ENCODE measurements around the gene RPS29. TPM values are rescaled to one million over a fixed set of nuclear protein-coding genes. Genes with fewer than 3 reads are reported as not detected.
"Not testable (repeated sequence)": the region's sequence is repeated elsewhere in the genome, so short reads cannot be mapped to it uniquely, and the experiment has no call there.

Gene RPS29
- total RNA-seq, 1 donor from 2014 or later: 935 TPM

GRCh38 chr14:49619730-49620129 is 33.5 kb upstream of the RPS29 start:
- Mint-ChIP-seq H3K36me3 (ENCODE audit: unreplicated experiment) (peaks cover 17% of the 10 kb centered on the region), H3K27me3 (ENCODE audit: unreplicated experiment) (no peaks in the 10 kb centered on the region), H3K4me3 (ENCODE audit: unreplicated experiment) (peak overlapping the region; percentile 98), H3K9me3 (ENCODE audit: unreplicated experiment) (no peaks in the 10 kb centered on the region), H3K4me1 (ENCODE audit: unreplicated experiment) (peaks cover 48% of the 10 kb centered on the region), H3K27ac (ENCODE audit: unreplicated experiment) (peak overlapping the region; percentile 98)
- TF ChIP-seq, protein P1, sequence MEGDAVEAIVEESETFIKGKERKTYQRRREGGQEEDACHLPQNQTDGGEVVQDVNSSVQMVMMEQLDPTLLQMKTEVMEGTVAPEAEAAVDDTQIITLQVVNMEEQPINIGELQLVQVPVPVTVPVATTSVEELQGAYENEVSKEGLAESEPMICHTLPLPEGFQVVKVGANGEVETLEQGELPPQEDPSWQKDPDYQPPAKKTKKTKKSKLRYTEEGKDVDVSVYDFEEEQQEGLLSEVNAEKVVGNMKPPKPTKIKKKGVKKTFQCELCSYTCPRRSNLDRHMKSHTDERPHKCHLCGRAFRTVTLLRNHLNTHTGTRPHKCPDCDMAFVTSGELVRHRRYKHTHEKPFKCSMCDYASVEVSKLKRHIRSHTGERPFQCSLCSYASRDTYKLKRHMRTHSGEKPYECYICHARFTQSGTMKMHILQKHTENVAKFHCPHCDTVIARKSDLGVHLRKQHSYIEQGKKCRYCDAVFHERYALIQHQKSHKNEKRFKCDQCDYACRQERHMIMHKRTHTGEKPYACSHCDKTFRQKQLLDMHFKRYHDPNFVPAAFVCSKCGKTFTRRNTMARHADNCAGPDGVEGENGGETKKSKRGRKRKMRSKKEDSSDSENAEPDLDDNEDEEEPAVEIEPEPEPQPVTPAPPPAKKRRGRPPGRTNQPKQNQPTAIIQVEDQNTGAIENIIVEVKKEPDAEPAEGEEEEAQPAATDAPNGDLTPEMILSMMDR (IDR thresholded peaks at IDR 0.05): no peak
- DNase-seq (ENCODE audit: extremely low spot score, unreplicated experiment): no peak

DNA sequence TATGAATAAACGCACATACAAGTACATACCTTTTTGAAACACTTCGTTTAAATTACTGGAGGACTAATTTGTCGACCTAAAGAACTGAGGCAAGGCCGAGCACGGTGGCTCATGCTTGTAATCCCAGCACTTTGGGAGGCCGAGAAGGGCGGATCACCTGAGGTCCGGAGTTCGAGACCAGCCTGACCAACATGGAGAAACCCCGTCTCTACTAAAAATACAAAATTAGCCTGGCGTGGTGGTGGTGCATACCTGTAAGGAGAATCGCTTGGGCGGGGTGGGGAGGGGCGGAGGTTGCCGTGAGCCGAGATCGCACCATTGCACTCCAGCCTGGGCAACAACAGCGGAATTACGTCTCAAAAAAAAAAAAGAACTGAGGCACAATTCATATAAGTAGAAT is 33.1 kb upstream of the RPS29 start:
- Mint-ChIP-seq H3K4me1 (ENCODE audit: unreplicated experiment) (peaks cover 46% of the 10 kb centered on the region), H3K36me3 (ENCODE audit: unreplicated experiment) (peaks cover 17% of the 10 kb centered on the region), H3K27ac (ENCODE audit: unreplicated experiment) (peak overlapping the region; percentile 98), H3K4me3 (ENCODE audit: unreplicated experiment) (peak overlapping the region; percentile 98)
- not testable (repeated sequence) for H3K9me3 Mint-ChIP-seq (ENCODE audit: unreplicated experiment); H3K27me3 Mint-ChIP-seq (ENCODE audit: unreplicated experiment)
- peak; percentile 48 for DNase-seq (ENCODE audit: extremely low spot score, unreplicated experiment)

DNA sequence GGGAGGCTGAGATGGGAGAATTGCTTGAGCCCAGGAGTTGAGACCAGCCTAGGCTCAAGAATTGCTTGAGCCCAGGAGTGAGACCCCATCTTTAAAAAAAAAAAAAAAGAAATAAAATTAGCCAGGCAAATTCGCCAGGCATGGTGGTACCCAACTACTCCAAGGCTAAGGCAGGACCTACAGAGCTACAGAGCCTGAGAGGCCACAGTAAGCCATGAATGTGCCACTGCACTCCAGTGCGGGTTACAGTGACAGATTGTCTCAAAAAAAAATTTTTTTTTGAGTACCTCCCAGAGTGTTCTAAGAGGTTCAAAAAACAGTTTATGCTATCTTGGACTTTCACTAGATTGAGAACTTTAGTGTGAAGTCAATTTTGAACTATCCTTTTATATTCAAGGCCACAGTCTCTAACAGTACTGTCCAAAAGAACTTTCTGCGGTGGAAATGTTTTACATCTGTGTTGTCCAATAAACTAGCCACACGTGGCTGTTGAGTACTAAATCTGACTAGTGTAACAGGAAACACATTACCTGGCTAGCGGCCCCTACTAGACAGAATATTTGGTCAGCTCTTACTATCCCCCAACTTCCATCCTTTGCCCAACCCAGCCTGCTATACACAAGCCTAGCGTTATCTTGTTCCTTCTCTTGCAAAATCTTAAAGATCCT is 31.8 kb upstream of the RPS29 start:
- peak overlapping the region; percentile 36 for H3K4me3 Mint-ChIP-seq (ENCODE audit: unreplicated experiment)
- TF ChIP-seq, protein P1 (IDR thresholded peaks at IDR 0.05): no peak
- peak overlapping the region; percentile 42 for H3K27ac Mint-ChIP-seq (ENCODE audit: unreplicated experiment)

GRCh38 chr14:49615776-49616175 is 29.6 kb upstream of the RPS29 start:
- Mint-ChIP-seq H3K4me3 (ENCODE audit: unreplicated experiment) (no peak overlapping the region), H3K27me3 (ENCODE audit: unreplicated experiment) (no peaks in the 10 kb centered on the region), H3K36me3 (ENCODE audit: unreplicated experiment) (peaks cover 13% of the 10 kb centered on the region), H3K27ac (ENCODE audit: unreplicated experiment) (no peak overlapping the region), H3K4me1 (ENCODE audit: unreplicated experiment) (peaks cover 20% of the 10 kb centered on the region), H3K9me3 (ENCODE audit: unreplicated experiment) (no peaks in the 10 kb centered on the region)
- TF ChIP-seq, protein P1 (IDR thresholded peaks at IDR 0.05): no peak
- DNase-seq (ENCODE audit: extremely low spot score, unreplicated experiment): no peak

More for the DNA sequence above, 31.8 kb upstream of the RPS29 start:
- H3K4me1 Mint-ChIP-seq (ENCODE audit: unreplicated experiment): peaks cover 33% of the 10 kb centered on the region
- no peaks in the 10 kb centered on the region for H3K27me3 Mint-ChIP-seq (ENCODE audit: unreplicated experiment)
- no peak for DNase-seq (ENCODE audit: extremely low spot score, unreplicated experiment)
- peaks cover 15% of the 10 kb centered on the region for H3K36me3 Mint-ChIP-seq (ENCODE audit: unreplicated experiment)
- H3K9me3 Mint-ChIP-seq (ENCODE audit: unreplicated experiment): no peaks in the 10 kb centered on the region

DNA sequence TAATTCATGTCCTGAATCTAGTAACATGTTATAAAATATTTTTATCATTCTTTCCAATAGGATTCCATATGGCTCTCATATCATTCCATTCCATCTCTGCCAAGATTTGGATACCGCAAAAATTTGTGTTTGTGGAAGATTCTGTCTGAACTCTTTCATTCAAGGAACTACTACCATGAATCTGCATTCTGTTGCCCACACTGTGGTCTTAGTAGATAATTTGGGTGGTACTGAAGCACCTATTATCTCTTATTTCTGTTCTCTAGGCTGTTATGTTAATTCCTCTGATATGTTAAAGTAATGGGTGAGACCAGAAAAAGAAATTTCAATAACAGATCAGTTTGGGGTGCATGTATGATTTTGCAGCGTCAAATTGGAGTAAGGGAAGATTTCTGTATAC is 28.0 kb upstream of the RPS29 start:
- DNase-seq (ENCODE audit: extremely low spot score, unreplicated experiment): no peak
- Mint-ChIP-seq H3K4me1 (ENCODE audit: unreplicated experiment) (peaks cover 15% of the 10 kb centered on the region), H3K36me3 (ENCODE audit: unreplicated experiment) (peaks cover 13% of the 10 kb centered on the region), H3K4me3 (ENCODE audit: unreplicated experiment) (no peak overlapping the region), H3K27me3 (ENCODE audit: unreplicated experiment) (no peaks in the 10 kb centered on the region), H3K27ac (ENCODE audit: unreplicated experiment) (no peak overlapping the region), H3K9me3 (ENCODE audit: unreplicated experiment) (no peaks in the 10 kb centered on the region)
- TF ChIP-seq, protein P1 (IDR thresholded peaks at IDR 0.05): no peak
